NCI-H460 (cell line): ENCODE data around the gene WDR93. TPM values are rescaled to one million over a fixed set of nuclear protein-coding genes. Genes with fewer than 3 reads are reported as not detected.

ENCODE experiments used
- DNase-seq: peaks from one replicate; pipeline ENCODE4 v3.0.0-alpha.2; 2016; ENCODE audit warnings: low read depth; ENCODE audit errors: extremely low read depth
- polyA plus RNA-seq: library from polyadenylated mRNA; depleted of rRNA; stranded (reverse); fragments of >200 nt; gene quantifications from 2 replicates; pipeline ENCODE4 v1.2.3, GENCODE V29; 2014; cell fraction: nucleus; rRNA removed
- total RNA-seq: library from RNA; depleted of rRNA; stranded (reverse); fragments of >200 nt; shearing (Covaris generic); gene quantifications from 2 replicates; pipeline ENCODE4 v1.2.3, GENCODE V29; 2014; rRNA removed

WDR93 gene
- 0.17 and 0.30 TPM in 2 replicates for total RNA-seq
- polyA plus RNA-seq: not detected in 2 replicates

- peak; percentile 71 for DNase-seq
These were observed at the start of gene WDR93, which contains the start of gene PEX11A for GRCh38 chr15:89690276-89691218. TSS of gene WDR93 (plus strand) at chr15:89690811. CDS start at chr15:89701747, 10,936 bp downstream. TSS of gene PEX11A (minus strand) at chr15:89690754. CDS start at chr15:89690632, 122 bp downstream.

GRCh38 chr15:89641053-89641452, 49.6 kb upstream of the WDR93 start:
- DNase-seq: no peak

GRCh38 chr15:89642106-89642505, 48.5 kb upstream of the WDR93 start:
- DNase-seq: no peak

- no peak for DNase-seq
These were observed 44.9 kb upstream of the WDR93 start for GRCh38 chr15:89645680-89646079.

GRCh38 chr15:89646416-89647141, 44.0 kb upstream of the WDR93 start:
- DNase-seq: no peak

GRCh38 chr15:89647191-89647851, 43.3 kb upstream of the WDR93 start:
- DNase-seq: peak; percentile 54

- no peak for DNase-seq
These were observed 42.3 kb upstream of the WDR93 start for GRCh38 chr15:89648106-89649012.

- no peak for DNase-seq
These were observed 41.5 kb upstream of the WDR93 start for GRCh38 chr15:89649013-89649625.

GRCh38 chr15:89649716-89650115, 40.9 kb upstream of the WDR93 start:
- no peak for DNase-seq

- DNase-seq: no peak
These were observed 38.5 kb upstream of the WDR93 start for GRCh38 chr15:89652131-89652530.

GRCh38 chr15:89652666-89653065, 37.9 kb upstream of the WDR93 start:
- DNase-seq: no peak

GRCh38 chr15:89653578-89653977, 37.0 kb upstream of the WDR93 start:
- DNase-seq: no peak

- no peak for DNase-seq
These were observed 36.3 kb upstream of the WDR93 start for GRCh38 chr15:89654301-89654761.

GRCh38 chr15:89654847-89655805, 35.5 kb upstream of the WDR93 start, which contains the start of gene KIF7:
TSS of gene KIF7 (minus strand) at chr15:89655467. CDS start at chr15:89652930, 2,537 bp downstream.
- no peak for DNase-seq

- DNase-seq: no peak
These were observed 34.3 kb upstream of the WDR93 start for GRCh38 chr15:89656116-89656815.

GRCh38 chr15:89657686-89658200, 32.9 kb upstream of the WDR93 start:
- no peak for DNase-seq

GRCh38 chr15:89659295-89659694, 31.3 kb upstream of the WDR93 start:
- DNase-seq: no peak
